ENCODE measurements around the gene PGM1.

PGM1 gene

GRCh38 chr1:63682936-63683335 is 89.7 kb downstream of the PGM1 start:
- ChIA-PET POLR2A (no interaction called here), CTCF (interaction anchor here (1.2 to 3.1 kb wide), 3 partner anchors 9 to 14 kb away, joined by 3 to 17 read pairs (median 3); no protein-coding TSS in a partner anchor)
- DNase-seq (ENCODE audit: extremely low spot score): no peak
- TF ChIP-seq CTCF (IDR thresholded peaks at IDR 0.05; ENCODE audit: control extremely low read depth, extremely low read depth, low read depth, missing control alignments): no peak

- CTCF ChIA-PET: interaction anchor here (1.0 to 1.6 kb wide), 5 partner anchors 9 to 560 kb away, joined by 3 to 4 read pairs (median 4); no protein-coding TSS in a partner anchor
- no peak for TF ChIP-seq CTCF (IDR thresholded peaks at IDR 0.05; ENCODE audit: control extremely low read depth, extremely low read depth, low read depth, missing control alignments)
- POLR2A ChIA-PET: interaction anchor here (0.9 kb wide), 1 partner anchor 12 kb away, joined by 4 read pairs; no protein-coding TSS in a partner anchor
- no peak for DNase-seq (ENCODE audit: extremely low spot score)
These were observed 90.5 kb downstream of the PGM1 start for GRCh38 chr1:63683759-63684158.

GRCh38 chr1:63686696-63687095 is 93.5 kb downstream of the PGM1 start:
- DNase-seq (ENCODE audit: extremely low spot score): no peak
- no peak for TF ChIP-seq CTCF (IDR thresholded peaks at IDR 0.05; ENCODE audit: control extremely low read depth, extremely low read depth, low read depth, missing control alignments)
- ChIA-PET CTCF (no interaction called here), POLR2A (no interaction called here)

GRCh38 chr1:63688302-63688890 is 95.2 kb downstream of the PGM1 start:
- no peak for TF ChIP-seq CTCF (IDR thresholded peaks at IDR 0.05; ENCODE audit: control extremely low read depth, extremely low read depth, low read depth, missing control alignments)
- CTCF ChIA-PET: interaction anchor here (0.6 to 1.4 kb wide), 3 partner anchors 227 to 560 kb away, joined by 3 to 4 read pairs (median 3); no protein-coding TSS in a partner anchor
- DNase-seq (ENCODE audit: extremely low spot score): no peak
- POLR2A ChIA-PET: no interaction called here

- DNase-seq (ENCODE audit: extremely low spot score): no peak
- CTCF ChIA-PET: interaction anchor here (0.7 to 3.0 kb wide), 44 partner anchors 9 to 736 kb away, joined by 3 to 34 read pairs (median 5); no protein-coding TSS in a partner anchor
- POLR2A ChIA-PET: no interaction called here
- TF ChIP-seq CTCF (IDR thresholded peaks at IDR 0.05; ENCODE audit: control extremely low read depth, extremely low read depth, low read depth, missing control alignments): no peak
These were observed 97.9 kb downstream of the PGM1 start for GRCh38 chr1:63690966-63691700.

GRCh38 chr1:63691701-63692425 is 98.7 kb downstream of the PGM1 start:
- DNase-seq (ENCODE audit: extremely low spot score): peak; percentile 60

More at GRCh38 chr1:63691701-63692425, 98.7 kb downstream of the PGM1 start:
- ChIA-PET CTCF (interaction anchor here (0.6 to 3.0 kb wide), 53 partner anchors 9 to 737 kb away, joined by 3 to 34 read pairs (median 4); no protein-coding TSS in a partner anchor), POLR2A (interaction anchor here (0.6 kb wide), 2 partner anchors 25 to 69 kb away, joined by 3 to 5 read pairs; no protein-coding TSS in a partner anchor)
- peak; percentile 79 for TF ChIP-seq CTCF (IDR thresholded peaks at IDR 0.05; ENCODE audit: control extremely low read depth, extremely low read depth, low read depth, missing control alignments)

Measured in GM10248 (cell line).